ENCODE measurements around the gene FCHSD2. TPM values are rescaled to one million over a fixed set of nuclear protein-coding genes. Genes with fewer than 3 reads are reported as not detected.
A peak's percentile ranks its signal among the peaks of the same experiment; 100 is the strongest.

FCHSD2 gene
- total and polyA plus RNA-seq, 2 experiments from 2014 or later = 9.1 to 19.8 TPM

DNA sequence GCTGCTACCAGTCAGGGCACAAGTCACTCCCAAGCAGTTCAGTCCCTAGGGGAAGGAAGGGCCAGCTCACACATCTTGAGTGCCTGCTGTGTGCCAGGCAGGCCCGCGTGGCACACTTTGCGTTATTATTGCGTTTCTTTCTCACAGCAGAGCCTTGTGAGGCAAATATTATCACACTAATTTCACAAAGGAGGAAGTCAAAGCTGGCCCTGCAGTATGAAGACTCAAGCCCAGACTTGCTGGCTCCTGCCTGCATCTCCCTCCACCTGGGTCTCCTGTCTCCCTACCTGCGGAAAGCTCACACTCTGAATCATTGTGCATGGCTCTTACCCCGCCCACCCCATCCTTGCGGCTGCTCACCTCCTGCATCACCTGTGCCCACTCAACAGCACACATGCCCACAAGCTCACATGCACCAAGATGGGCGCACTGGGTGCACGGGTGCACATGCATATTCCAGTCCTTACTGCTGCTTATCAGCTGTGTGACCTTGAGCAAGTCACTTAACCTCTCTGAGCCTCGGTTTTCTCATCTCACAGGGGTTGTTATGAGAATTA is 44.3 kb upstream of the FCHSD2 start:
- WGBS, 2 experiments (ENCODE audit: low coverage in 1 of 2, low lambda C conversion rate in 2 of 2, missing lambda C conversion rate in 2 of 2) = 88 to 89% methylated on average over 10 of the region's 10 CpGs
- TF ChIP-seq EZH2 (IDR thresholded peaks at IDR 0.05; ENCODE audit: insufficient read depth, poor library complexity, severe bottlenecking) (no peak), EZH2phosphoT487 (IDR thresholded peaks at IDR 0.05; ENCODE audit: insufficient read depth, low read depth) (no peak)
- Histone ChIP-seq H3K9me3 (ENCODE audit: low read depth) (no peaks in the 10 kb centered on the region), H3K4me1 (ENCODE audit: insufficient read depth) (peaks cover 15% of the 10 kb centered on the region), H3K9ac (peak overlapping the region; percentile 22; the same call in 1 of the 2 replicates), H3K4me2 (ENCODE audit: unreplicated experiment) (peak overlapping the region; percentile 48), H3K27me3 (replicated peaks; ENCODE audit: insufficient read depth) (no peaks in the 10 kb centered on the region), H3K79me2 (ENCODE audit: insufficient read depth) (no peaks in the 10 kb centered on the region), H3K27ac (peak overlapping the region; percentile 72), H3K4me3 (no peak overlapping the region), H2AFZ (peak overlapping the region; percentile 72), H4K20me1 (ENCODE audit: insufficient read depth) (no peaks in the 10 kb centered on the region), H3K9me2 (ENCODE audit: insufficient read depth) (no peaks in the 10 kb centered on the region), H3K36me3 (ENCODE audit: low read depth) (no peaks in the 10 kb centered on the region), H3F3A (ENCODE audit: insufficient read depth) (peaks cover 24% of the 10 kb centered on the region; the same call in 1 of the 2 replicates)
- DNase-seq = peak; percentile 70
- in situ Hi-C loops (cut with MboI) = loop anchor here (10.0 kb wide), 1 partner anchor 98 kb away; no protein-coding TSS in a partner anchor

- Histone ChIP-seq H4K20me1 (ENCODE audit: insufficient read depth) (no peaks in the 10 kb centered on the region), H3K79me2 (ENCODE audit: insufficient read depth) (no peaks in the 10 kb centered on the region), H3K9me3 (ENCODE audit: low read depth) (no peaks in the 10 kb centered on the region), H2AFZ (peak overlapping the region; percentile 72), H3K4me3 (no peak overlapping the region), H3K27ac (peak overlapping the region; percentile 72), H3K4me2 (ENCODE audit: unreplicated experiment) (peak overlapping the region; percentile 67), H3K36me3 (ENCODE audit: low read depth) (no peaks in the 10 kb centered on the region), H3K27me3 (replicated peaks; ENCODE audit: insufficient read depth) (no peaks in the 10 kb centered on the region), H3K9me2 (ENCODE audit: insufficient read depth) (no peaks in the 10 kb centered on the region), H3F3A (ENCODE audit: insufficient read depth) (peaks cover 24% of the 10 kb centered on the region; the same call in 1 of the 2 replicates), H3K4me1 (ENCODE audit: insufficient read depth) (peaks cover 15% of the 10 kb centered on the region), H3K9ac (peak overlapping the region; percentile 48)
- no peak for TF ChIP-seq EZH2 (IDR thresholded peaks at IDR 0.05; ENCODE audit: insufficient read depth, poor library complexity, severe bottlenecking)
- TF ChIP-seq EZH2phosphoT487 (IDR thresholded peaks at IDR 0.05; ENCODE audit: insufficient read depth, low read depth) = no peak
- WGBS, 2 experiments (ENCODE audit: low coverage in 1 of 2, low lambda C conversion rate in 2 of 2, missing lambda C conversion rate in 2 of 2) = 30 to 31% methylated on average over 13 of the region's 13 CpGs
- peak; percentile 97 for DNase-seq
- in situ Hi-C loops (cut with MboI) = loop anchor here (10.0 kb wide), 1 partner anchor 99 kb away; no protein-coding TSS in a partner anchor
Observed at GRCh38 chr11:73185680-73186293, 43.7 kb upstream of the FCHSD2 start.

DNA sequence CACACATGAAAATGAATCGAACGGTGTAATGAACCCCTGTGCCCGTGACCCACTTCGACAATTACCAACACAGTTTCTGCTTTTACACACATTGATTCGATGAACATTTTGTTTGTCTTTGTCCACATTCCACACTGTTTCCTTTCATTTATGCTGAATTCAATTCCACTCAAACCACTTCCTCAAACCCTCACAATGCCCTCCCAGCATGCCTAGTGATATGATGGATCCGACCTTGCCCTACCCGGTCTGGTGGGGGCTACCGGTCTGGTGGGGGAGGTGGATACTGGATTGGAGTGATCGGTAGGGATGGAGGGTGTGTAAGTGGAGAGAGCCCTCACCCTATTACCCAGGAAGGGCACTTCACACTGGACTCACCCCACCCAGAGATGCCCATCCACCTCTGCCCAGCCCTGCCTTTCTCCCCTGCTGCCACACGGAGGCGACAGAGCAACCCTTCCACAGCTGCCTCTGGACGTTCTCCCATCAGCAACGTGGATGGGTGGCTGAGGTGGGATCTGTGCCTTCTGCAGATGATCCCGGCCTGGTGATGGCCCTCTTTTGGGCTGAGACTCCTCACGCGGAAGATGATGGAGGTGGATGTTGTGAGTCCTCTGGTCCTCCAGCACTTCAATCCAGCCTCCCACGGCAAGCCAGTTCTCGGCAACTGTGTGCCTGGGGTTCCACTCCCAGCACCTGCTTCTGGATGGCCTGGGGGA is 43.0 kb upstream of the FCHSD2 start:
- Histone ChIP-seq H3K27ac (peak overlapping the region; percentile 72), H3K79me2 (ENCODE audit: insufficient read depth) (no peaks in the 10 kb centered on the region)

DNA sequence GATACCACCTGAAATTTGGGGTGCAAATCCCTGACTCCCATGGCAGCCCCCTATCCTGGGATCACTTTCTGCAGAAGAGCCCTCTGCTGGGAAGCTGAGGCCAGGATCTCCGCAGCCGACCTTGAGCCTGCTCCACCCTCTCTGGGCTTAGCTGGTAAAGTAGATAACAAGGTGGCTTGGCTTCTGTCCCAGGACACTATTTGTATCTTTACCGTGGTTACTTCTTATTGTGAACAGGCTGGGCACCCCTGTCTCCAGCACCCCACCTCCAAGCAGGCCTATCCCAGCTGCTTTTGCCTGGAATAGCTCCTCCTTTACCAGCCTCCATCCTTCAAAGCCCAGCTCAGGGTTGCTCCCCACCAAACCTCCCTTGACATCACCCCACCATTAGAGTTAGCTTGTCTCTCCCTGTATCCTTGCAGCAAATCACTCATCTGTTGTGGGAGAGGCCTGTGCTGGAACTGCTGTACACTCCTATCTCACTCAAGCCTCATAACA is 40.8 kb upstream of the FCHSD2 start:
- no peak overlapping the region for H3K9ac ChIP-seq
- no peaks in the 10 kb centered on the region for H3K9me3 ChIP-seq (ENCODE audit: low read depth)
- in situ Hi-C loops (cut with MboI) = loop anchor here (10.0 kb wide), 1 partner anchor 102 kb away; no protein-coding TSS in a partner anchor
- no peak for DNase-seq
- peaks cover 15% of the 10 kb centered on the region for H3K4me1 ChIP-seq (ENCODE audit: insufficient read depth)
- H3K36me3 ChIP-seq (ENCODE audit: low read depth) = no peaks in the 10 kb centered on the region
- H3K79me2 ChIP-seq (ENCODE audit: insufficient read depth) = no peaks in the 10 kb centered on the region
- TF ChIP-seq EZH2 (IDR thresholded peaks at IDR 0.05; ENCODE audit: insufficient read depth, poor library complexity, severe bottlenecking) (no peak), EZH2phosphoT487 (IDR thresholded peaks at IDR 0.05; ENCODE audit: insufficient read depth, low read depth) (no peak)
- no peak overlapping the region for H3K4me2 ChIP-seq (ENCODE audit: unreplicated experiment)
- WGBS, 2 experiments (ENCODE audit: low coverage in 1 of 2, low lambda C conversion rate in 2 of 2, missing lambda C conversion rate in 2 of 2) = 64 to 69% methylated on average over 3 of the region's 3 CpGs
- no peak overlapping the region for H3K27ac ChIP-seq
- no peaks in the 10 kb centered on the region for H3K27me3 ChIP-seq (replicated peaks; ENCODE audit: insufficient read depth)
- no peaks in the 10 kb centered on the region for H3K9me2 ChIP-seq (ENCODE audit: insufficient read depth)
- no peaks in the 10 kb centered on the region for H4K20me1 ChIP-seq (ENCODE audit: insufficient read depth)
- no peak overlapping the region for H2AFZ ChIP-seq
- peaks cover 24% of the 10 kb centered on the region; the same call in 1 of the 2 replicates for H3F3A ChIP-seq (ENCODE audit: insufficient read depth)
- no peak overlapping the region for H3K4me3 ChIP-seq

More for the DNA sequence above, 43.0 kb upstream of the FCHSD2 start:
- in situ Hi-C loops (cut with MboI) = loop anchor here (10.0 kb wide), 1 partner anchor 100 kb away; no protein-coding TSS in a partner anchor
- Histone ChIP-seq H3K4me2 (ENCODE audit: unreplicated experiment) (peak overlapping the region; percentile 67), H3K9me2 (ENCODE audit: insufficient read depth) (no peaks in the 10 kb centered on the region), H3K27me3 (replicated peaks; ENCODE audit: insufficient read depth) (no peaks in the 10 kb centered on the region), H2AFZ (peak overlapping the region; percentile 48), H3K4me1 (ENCODE audit: insufficient read depth) (peaks cover 15% of the 10 kb centered on the region), H4K20me1 (ENCODE audit: insufficient read depth) (no peaks in the 10 kb centered on the region), H3K4me3 (no peak overlapping the region), H3F3A (ENCODE audit: insufficient read depth) (peaks cover 24% of the 10 kb centered on the region; the same call in 1 of the 2 replicates), H3K9me3 (ENCODE audit: low read depth) (no peaks in the 10 kb centered on the region), H3K36me3 (ENCODE audit: low read depth) (no peaks in the 10 kb centered on the region), H3K9ac (peak overlapping the region; percentile 48)
- WGBS, 2 experiments (ENCODE audit: low coverage in 1 of 2, low lambda C conversion rate in 2 of 2, missing lambda C conversion rate in 2 of 2) = 33 to 34% methylated on average over 18 of the region's 18 CpGs
- DNase-seq = peak; percentile 88
- TF ChIP-seq EZH2 (IDR thresholded peaks at IDR 0.05; ENCODE audit: insufficient read depth, poor library complexity, severe bottlenecking) (no peak), EZH2phosphoT487 (IDR thresholded peaks at IDR 0.05; ENCODE audit: insufficient read depth, low read depth) (no peak)

Measured in GM23248 (cell line).